ENCODE data around the gene AK1. TPM values are rescaled to one million over a fixed set of nuclear protein-coding genes. Genes with fewer than 3 reads are reported as not detected.

The AK1 gene
- total RNA-seq, 1 experiment from 2014 or later: 31.6 TPM

DNA sequence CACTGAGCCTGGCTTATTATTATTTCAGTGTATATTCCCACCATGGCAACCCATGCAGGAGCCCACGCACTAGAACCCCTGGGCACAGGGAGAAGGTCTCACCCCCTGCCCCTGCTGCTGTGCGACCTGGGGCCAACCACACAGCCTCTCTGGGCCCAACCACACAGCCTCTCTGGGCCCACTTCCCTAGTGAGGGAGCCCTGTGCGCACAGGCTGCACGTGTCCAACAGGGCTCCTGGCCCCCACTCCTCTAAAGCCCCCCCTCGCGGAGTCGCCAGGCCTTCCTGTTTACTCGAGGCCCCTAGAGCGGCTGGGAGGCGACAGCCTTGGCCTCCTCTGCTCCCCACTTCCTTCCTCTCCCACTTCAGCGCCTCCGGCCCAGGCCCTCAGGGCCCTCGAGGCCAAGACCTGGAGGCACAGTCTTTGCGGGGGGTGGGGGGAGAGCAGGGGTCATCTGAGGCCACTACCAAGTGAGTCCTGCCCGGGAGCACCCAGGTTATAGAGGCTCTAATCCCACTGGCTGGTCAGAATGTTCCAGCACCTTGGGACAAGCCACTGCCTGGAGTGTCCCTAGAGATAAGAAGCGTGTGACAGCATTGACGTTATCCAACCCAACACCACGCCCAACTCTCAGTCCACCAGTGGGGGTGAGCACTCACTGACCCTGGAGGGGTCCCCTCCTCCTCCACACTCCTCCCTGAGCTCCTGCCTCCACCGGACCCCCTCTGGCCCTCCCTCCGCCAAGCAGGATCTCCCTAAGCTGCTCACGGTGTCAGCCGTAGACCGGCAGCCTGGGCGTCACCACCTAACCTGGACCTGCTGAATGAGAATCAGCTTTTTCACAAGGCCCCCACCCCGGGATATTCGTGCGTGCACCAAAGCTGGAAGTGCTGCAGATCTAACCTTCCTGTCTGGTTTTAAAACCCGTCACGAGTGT is 15.1 kb downstream of the AK1 start:
- no peak overlapping the region for H3K9ac ChIP-seq (ENCODE audit: extremely low read depth, insufficient read length, low read length)
- H3K4me2 ChIP-seq (ENCODE audit: insufficient read depth, insufficient read length, low read length): no peak overlapping the region
- H2BK15ac ChIP-seq (ENCODE audit: low read depth, low read length): no peak overlapping the region
- no peak overlapping the region for H2BK20ac ChIP-seq (ENCODE audit: low read depth, low read length, poor library complexity, severe bottlenecking)
- H3K4me3 Mint-ChIP-seq: no peak overlapping the region
- TF ChIP-seq, protein P1, sequence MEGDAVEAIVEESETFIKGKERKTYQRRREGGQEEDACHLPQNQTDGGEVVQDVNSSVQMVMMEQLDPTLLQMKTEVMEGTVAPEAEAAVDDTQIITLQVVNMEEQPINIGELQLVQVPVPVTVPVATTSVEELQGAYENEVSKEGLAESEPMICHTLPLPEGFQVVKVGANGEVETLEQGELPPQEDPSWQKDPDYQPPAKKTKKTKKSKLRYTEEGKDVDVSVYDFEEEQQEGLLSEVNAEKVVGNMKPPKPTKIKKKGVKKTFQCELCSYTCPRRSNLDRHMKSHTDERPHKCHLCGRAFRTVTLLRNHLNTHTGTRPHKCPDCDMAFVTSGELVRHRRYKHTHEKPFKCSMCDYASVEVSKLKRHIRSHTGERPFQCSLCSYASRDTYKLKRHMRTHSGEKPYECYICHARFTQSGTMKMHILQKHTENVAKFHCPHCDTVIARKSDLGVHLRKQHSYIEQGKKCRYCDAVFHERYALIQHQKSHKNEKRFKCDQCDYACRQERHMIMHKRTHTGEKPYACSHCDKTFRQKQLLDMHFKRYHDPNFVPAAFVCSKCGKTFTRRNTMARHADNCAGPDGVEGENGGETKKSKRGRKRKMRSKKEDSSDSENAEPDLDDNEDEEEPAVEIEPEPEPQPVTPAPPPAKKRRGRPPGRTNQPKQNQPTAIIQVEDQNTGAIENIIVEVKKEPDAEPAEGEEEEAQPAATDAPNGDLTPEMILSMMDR (conservative IDR thresholded peaks at IDR 0.05): no peak
- peaks cover 0 to 2% (median 0%) of the 10 kb centered on the region in 3 experiments; a peak in 1 of 7 replicates for H3K36me3 Mint-ChIP-seq (ENCODE audit: insufficient read depth in 1 of 3, low read depth in 3 of 3)
- no peak overlapping the region for H3T11ph ChIP-seq (ENCODE audit: low read length)
- H4K91ac ChIP-seq (ENCODE audit: insufficient read length, low read depth, low read length): no peak overlapping the region
- no peaks in the 10 kb centered on the region for H3K79me1 ChIP-seq (ENCODE audit: insufficient read depth, low read depth, low read length, poor library complexity, severe bottlenecking)
- H3K4me1 Mint-ChIP-seq: peaks cover 4 to 14% of the 10 kb centered on the region in 2 experiments
- no peak overlapping the region for H2BK5ac ChIP-seq (ENCODE audit: insufficient read length, low read length)
- H2AK5ac ChIP-seq (ENCODE audit: insufficient read length, low read length): no peak overlapping the region
- H3K27me3 Mint-ChIP-seq (ENCODE audit: low read depth): no peaks in the 10 kb centered on the region; the same call in none of the 2 replicates
- H2BK120ac ChIP-seq (ENCODE audit: low read depth, low read length, poor library complexity, severe bottlenecking): no peak overlapping the region
- no peak overlapping the region for H3K4ac ChIP-seq (ENCODE audit: low read depth, low read length)
- no CpG with 5 or more reads among the region's 29 CpGs for WGBS (ENCODE audit: extremely low coverage, insufficient read length, low lambda C conversion rate)
- no peak overlapping the region for H3K14ac ChIP-seq (ENCODE audit: insufficient read depth, low read length)
- H3K79me2 ChIP-seq (ENCODE audit: insufficient read depth, low read length): no peaks in the 10 kb centered on the region
- no peak for DNase-seq
- H3K18ac ChIP-seq (ENCODE audit: insufficient read length, low read depth, low read length): no peak overlapping the region
- no peaks in the 10 kb centered on the region for H3K4me1 ChIP-seq (ENCODE audit: insufficient read depth, low read length)
- no peak overlapping the region for H4K5ac ChIP-seq (ENCODE audit: insufficient read length, low read depth, low read length)
- no peaks in the 10 kb centered on the region for H3K9me3 ChIP-seq (ENCODE audit: control insufficient read depth, low read depth, low read length)
- no peaks in the 10 kb centered on the region for H3K27me3 ChIP-seq (ENCODE audit: insufficient read depth, low read length)
- H2BK12ac ChIP-seq (ENCODE audit: insufficient read length, low read depth, low read length): no peak overlapping the region
- H3K23ac ChIP-seq (ENCODE audit: insufficient read length, low read depth, low read length): no peak overlapping the region
- H3K9me3 Mint-ChIP-seq: no peaks in the 10 kb centered on the region
- H4K20me1 ChIP-seq (ENCODE audit: control insufficient read depth, insufficient read depth, insufficient read length): no peaks in the 10 kb centered on the region
- H4K8ac ChIP-seq (replicated peaks; ENCODE audit: insufficient read length, low read depth, low read length): no peak overlapping the region
- no peak overlapping the region for H3K27ac ChIP-seq (ENCODE audit: insufficient read length, low read depth, low read length)
- peaks cover 3% of the 10 kb centered on the region for H3K23me2 ChIP-seq (ENCODE audit: insufficient read length, low read depth, low read length, poor library complexity, severe bottlenecking)
- no peak overlapping the region; a peak in 1 of 7 replicates for H3K27ac Mint-ChIP-seq
- H3K56ac ChIP-seq (ENCODE audit: insufficient read length, low read depth, low read length): no peak overlapping the region
- no peak overlapping the region for H2AFZ ChIP-seq (ENCODE audit: low read length)

All from H9 (cell line).